Central memory CD8-positive, alpha-beta T cell (primary cell): ENCODE measurements around the gene KIF27.

Experiments
- ATAC-seq: fragments of 150-1000 bp; cut with Tn5 transposase; replicated peaks from 2 replicates; pipeline ENCODE4 v1.10.0; 2022; ENCODE audit warnings: mild to moderate bottlenecking, moderate FRiP score, moderate number of reproducible peaks; ENCODE audit not compliant: poor library complexity, severe bottlenecking; ENCODE audit errors: extremely low read depth
- DNase-seq, 2 donors: peaks; one replicate each; pipeline ENCODE4 v3.0.0; 2021; ENCODE audit warnings: low spot score in 2 of 2
- H3K27ac Mint-ChIP-seq: one replicate; pipeline ENCODE4 v1.8.0; 2022; ENCODE audit warnings: low read depth, mild to moderate bottlenecking, moderate library complexity, mixed read lengths
- H3K27me3 Mint-ChIP-seq: one replicate; pipeline ENCODE4 v1.8.0; 2022; ENCODE audit warnings: mixed read lengths
- H3K36me3 Mint-ChIP-seq: one replicate; pipeline ENCODE4 v1.8.0; 2022; ENCODE audit warnings: mild to moderate bottlenecking, moderate library complexity, mixed read lengths; ENCODE audit not compliant: insufficient read depth
- H3K4me1 Mint-ChIP-seq: one replicate; pipeline ENCODE4 v1.8.0; 2022; ENCODE audit warnings: mixed read lengths
- H3K4me3 Mint-ChIP-seq: one replicate; pipeline ENCODE4 v1.8.0; 2022; ENCODE audit warnings: mild to moderate bottlenecking, moderate library complexity, mixed read lengths
- H3K9me3 Mint-ChIP-seq: one replicate; pipeline ENCODE4 v1.8.0; 2022; ENCODE audit warnings: mixed read lengths

KIF27 gene

GRCh38 chr9:83920927-83921707 lies at the start of gene KIF27:
Gene KIF27 (minus strand): TSS chr9:83921432. CDS start chr9:83915591, 5,841 bp downstream.
- H3K27me3 Mint-ChIP-seq = no peaks in the 10 kb centered on the region
- peak within 1 kb of the TSS; percentile 87 for H3K4me3 Mint-ChIP-seq
- H3K9me3 Mint-ChIP-seq = no peaks in the 10 kb centered on the region
- H3K36me3 Mint-ChIP-seq = peaks cover 15% of the 10 kb centered on the region
- peak; percentile 90 to 97 for DNase-seq
- peak; percentile 88 for ATAC-seq
- peak within 1 kb of the TSS; percentile 93 for H3K27ac Mint-ChIP-seq
- peaks cover 20% of the 10 kb centered on the region for H3K4me1 Mint-ChIP-seq

GRCh38 chr9:83969602-83970001 lies 48.4 kb upstream of the KIF27 start:
- ATAC-seq (no peak), DNase-seq (no peak)
- peaks cover 45% of the 10 kb centered on the region for H3K4me1 Mint-ChIP-seq
- H3K36me3 Mint-ChIP-seq = peaks cover 88% of the 10 kb centered on the region
- H3K27me3 Mint-ChIP-seq = no peaks in the 10 kb centered on the region
- H3K4me3 Mint-ChIP-seq = no peak overlapping the region
- H3K27ac Mint-ChIP-seq = no peak overlapping the region
- no peaks in the 10 kb centered on the region for H3K9me3 Mint-ChIP-seq

- Mint-ChIP-seq H3K27me3 (no peaks in the 10 kb centered on the region), H3K36me3 (peaks cover 66% of the 10 kb centered on the region), H3K27ac (peak overlapping the region; percentile 54), H3K4me3 (no peak overlapping the region), H3K4me1 (peaks cover 34% of the 10 kb centered on the region), H3K9me3 (no peaks in the 10 kb centered on the region)
- DNase-seq (no peak), ATAC-seq (no peak)
These were observed 45.8 kb upstream of the KIF27 start for GRCh38 chr9:83967073-83967472.

- DNase-seq (no peak), ATAC-seq (no peak)
- H3K9me3 Mint-ChIP-seq = no peaks in the 10 kb centered on the region
- peak overlapping the region; percentile 54 for H3K27ac Mint-ChIP-seq
- peaks cover 57% of the 10 kb centered on the region for H3K36me3 Mint-ChIP-seq
- no peak overlapping the region for H3K4me3 Mint-ChIP-seq
- no peaks in the 10 kb centered on the region for H3K27me3 Mint-ChIP-seq
- peaks cover 27% of the 10 kb centered on the region for H3K4me1 Mint-ChIP-seq
These were observed 45.0 kb upstream of the KIF27 start for GRCh38 chr9:83966209-83966582.

GRCh38 chr9:83965350-83966208 lies 44.3 kb upstream of the KIF27 start:
- peaks cover 27% of the 10 kb centered on the region for H3K4me1 Mint-ChIP-seq
- no peaks in the 10 kb centered on the region for H3K9me3 Mint-ChIP-seq
- H3K27ac Mint-ChIP-seq = peak overlapping the region; percentile 54
- no peak for DNase-seq
- H3K36me3 Mint-ChIP-seq = peaks cover 51% of the 10 kb centered on the region
- H3K27me3 Mint-ChIP-seq = no peaks in the 10 kb centered on the region
- H3K4me3 Mint-ChIP-seq = no peak overlapping the region
- peak; percentile 9 for ATAC-seq

GRCh38 chr9:83964973-83965349 lies 43.7 kb upstream of the KIF27 start:
- Mint-ChIP-seq H3K4me1 (peaks cover 27% of the 10 kb centered on the region), H3K4me3 (no peak overlapping the region), H3K36me3 (peaks cover 45% of the 10 kb centered on the region), H3K27me3 (no peaks in the 10 kb centered on the region), H3K9me3 (no peaks in the 10 kb centered on the region), H3K27ac (peak overlapping the region; percentile 4)
- DNase-seq = no peak
- no peak for ATAC-seq

GRCh38 chr9:83962165-83962564 lies 40.9 kb upstream of the KIF27 start:
- Mint-ChIP-seq H3K9me3 (no peaks in the 10 kb centered on the region), H3K27ac (no peak overlapping the region), H3K4me1 (peaks cover 23% of the 10 kb centered on the region), H3K4me3 (no peak overlapping the region), H3K27me3 (no peaks in the 10 kb centered on the region), H3K36me3 (peaks cover 18% of the 10 kb centered on the region)
- no peak for ATAC-seq
- DNase-seq = no peak

- peaks cover 19% of the 10 kb centered on the region for H3K4me1 Mint-ChIP-seq
- DNase-seq (no peak), ATAC-seq (no peak)
- peaks cover 12% of the 10 kb centered on the region for H3K36me3 Mint-ChIP-seq
- no peak overlapping the region for H3K27ac Mint-ChIP-seq
- no peaks in the 10 kb centered on the region for H3K27me3 Mint-ChIP-seq
- no peaks in the 10 kb centered on the region for H3K9me3 Mint-ChIP-seq
- no peak overlapping the region for H3K4me3 Mint-ChIP-seq
These were observed 39.8 kb upstream of the KIF27 start for GRCh38 chr9:83960991-83961390.

- no peak overlapping the region for H3K4me3 Mint-ChIP-seq
- no peak overlapping the region for H3K27ac Mint-ChIP-seq
- DNase-seq = no peak
- no peaks in the 10 kb centered on the region for H3K9me3 Mint-ChIP-seq
- H3K36me3 Mint-ChIP-seq = peaks cover 6% of the 10 kb centered on the region
- H3K27me3 Mint-ChIP-seq = no peaks in the 10 kb centered on the region
- H3K4me1 Mint-ChIP-seq = peaks cover 11% of the 10 kb centered on the region
- ATAC-seq = no peak
These were observed 37.8 kb upstream of the KIF27 start for GRCh38 chr9:83959061-83959460.

- DNase-seq (no peak), ATAC-seq (peak; percentile 8)
- peaks cover 11% of the 10 kb centered on the region for H3K4me1 Mint-ChIP-seq
- no peaks in the 10 kb centered on the region for H3K9me3 Mint-ChIP-seq
- H3K36me3 Mint-ChIP-seq = peaks cover 8% of the 10 kb centered on the region
- H3K4me3 Mint-ChIP-seq = peak overlapping the region; percentile 99
- no peaks in the 10 kb centered on the region for H3K27me3 Mint-ChIP-seq
- H3K27ac Mint-ChIP-seq = peak overlapping the region; percentile 96
These were observed 35.9 kb upstream of the KIF27 start for GRCh38 chr9:83957248-83957513.

GRCh38 chr9:83956436-83957247 lies 35.4 kb upstream of the KIF27 start:
- Mint-ChIP-seq H3K36me3 (peaks cover 8% of the 10 kb centered on the region), H3K4me3 (peak overlapping the region; percentile 99), H3K27me3 (no peaks in the 10 kb centered on the region)

GRCh38 chr9:83956086-83956435 lies 34.8 kb upstream of the KIF27 start:
- Mint-ChIP-seq H3K27me3 (no peaks in the 10 kb centered on the region), H3K4me1 (peaks cover 11% of the 10 kb centered on the region), H3K36me3 (peaks cover 11% of the 10 kb centered on the region), H3K9me3 (no peaks in the 10 kb centered on the region), H3K4me3 (peak overlapping the region; percentile 99), H3K27ac (peak overlapping the region; percentile 96)
- ATAC-seq (peak; percentile 41), DNase-seq (no peak)

More at GRCh38 chr9:83956436-83957247, 35.4 kb upstream of the KIF27 start:
- ATAC-seq (peak; percentile 69), DNase-seq (peak; percentile 18 to 24)
- H3K9me3 Mint-ChIP-seq = no peaks in the 10 kb centered on the region
- peaks cover 11% of the 10 kb centered on the region for H3K4me1 Mint-ChIP-seq
- H3K27ac Mint-ChIP-seq = peak overlapping the region; percentile 96
